ENCODE measurements around the gene PNLIPRP1. TPM values are rescaled to one million over a fixed set of nuclear protein-coding genes. Genes with fewer than 3 reads are reported as not detected.

The PNLIPRP1 gene
- total RNA-seq, 1 experiment from 2014 or later, result not detected

DNA sequence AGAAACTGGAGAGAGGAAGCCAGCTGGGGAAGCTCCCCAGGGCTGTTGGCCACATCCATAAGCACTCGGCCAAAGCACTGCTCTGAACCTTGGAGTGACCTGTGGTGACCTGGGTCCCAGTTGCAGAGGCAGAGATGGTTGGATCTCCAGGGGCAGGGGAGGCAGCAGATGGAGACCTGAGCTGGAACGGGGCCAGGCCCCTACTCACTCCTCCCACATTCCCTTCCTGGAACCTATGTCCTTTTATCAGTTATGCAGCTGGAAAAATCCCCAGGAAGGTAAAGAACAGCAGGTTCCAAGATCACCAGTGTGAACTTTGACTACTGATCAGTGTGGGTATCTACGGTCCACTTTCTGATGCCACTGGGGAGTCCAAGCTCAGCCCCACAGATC, 20.4 kb downstream of the PNLIPRP1 start:
- TF ChIP-seq, protein P1, sequence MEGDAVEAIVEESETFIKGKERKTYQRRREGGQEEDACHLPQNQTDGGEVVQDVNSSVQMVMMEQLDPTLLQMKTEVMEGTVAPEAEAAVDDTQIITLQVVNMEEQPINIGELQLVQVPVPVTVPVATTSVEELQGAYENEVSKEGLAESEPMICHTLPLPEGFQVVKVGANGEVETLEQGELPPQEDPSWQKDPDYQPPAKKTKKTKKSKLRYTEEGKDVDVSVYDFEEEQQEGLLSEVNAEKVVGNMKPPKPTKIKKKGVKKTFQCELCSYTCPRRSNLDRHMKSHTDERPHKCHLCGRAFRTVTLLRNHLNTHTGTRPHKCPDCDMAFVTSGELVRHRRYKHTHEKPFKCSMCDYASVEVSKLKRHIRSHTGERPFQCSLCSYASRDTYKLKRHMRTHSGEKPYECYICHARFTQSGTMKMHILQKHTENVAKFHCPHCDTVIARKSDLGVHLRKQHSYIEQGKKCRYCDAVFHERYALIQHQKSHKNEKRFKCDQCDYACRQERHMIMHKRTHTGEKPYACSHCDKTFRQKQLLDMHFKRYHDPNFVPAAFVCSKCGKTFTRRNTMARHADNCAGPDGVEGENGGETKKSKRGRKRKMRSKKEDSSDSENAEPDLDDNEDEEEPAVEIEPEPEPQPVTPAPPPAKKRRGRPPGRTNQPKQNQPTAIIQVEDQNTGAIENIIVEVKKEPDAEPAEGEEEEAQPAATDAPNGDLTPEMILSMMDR (conservative IDR thresholded peaks at IDR 0.05), result no peak
- no peak for TF ChIP-seq EZH2 (IDR thresholded peaks at IDR 0.05; ENCODE audit: low read depth)
- no TSS peak for BruUV-seq (replicated peaks)
- intact Hi-C loops (cut with micrococcal nuclease; ENCODE audit: unreplicated experiment), result no loop called here
- Histone ChIP-seq H3K4me1 (replicated peaks; ENCODE audit: insufficient read depth) (no peaks in the 10 kb centered on the region), H3K9me3 (ENCODE audit: insufficient read depth, low read depth) (no peaks in the 10 kb centered on the region), H3K36me3 (ENCODE audit: low read depth) (no peaks in the 10 kb centered on the region), H3F3A (ENCODE audit: insufficient read depth, low read depth) (no peaks in the 10 kb centered on the region), H2AFZ (no peak overlapping the region), H3K79me2 (ENCODE audit: low read depth) (no peaks in the 10 kb centered on the region), H3K27ac (no peak overlapping the region), H4K20me1 (ENCODE audit: insufficient read depth) (no peaks in the 10 kb centered on the region), H3K4me2 (no peak overlapping the region), H3K9me2 (ENCODE audit: insufficient read depth) (no peaks in the 10 kb centered on the region), H3K4me3 (no peak overlapping the region), H3K27me3 (ENCODE audit: insufficient read depth, low read depth) (peaks cover 19% of the 10 kb centered on the region)
- CTCF ChIA-PET, result no interaction called here
- DNase-seq, result no peak
- POLR2A ChIA-PET (ENCODE audit: unreplicated experiment), result no interaction called here

DNA sequence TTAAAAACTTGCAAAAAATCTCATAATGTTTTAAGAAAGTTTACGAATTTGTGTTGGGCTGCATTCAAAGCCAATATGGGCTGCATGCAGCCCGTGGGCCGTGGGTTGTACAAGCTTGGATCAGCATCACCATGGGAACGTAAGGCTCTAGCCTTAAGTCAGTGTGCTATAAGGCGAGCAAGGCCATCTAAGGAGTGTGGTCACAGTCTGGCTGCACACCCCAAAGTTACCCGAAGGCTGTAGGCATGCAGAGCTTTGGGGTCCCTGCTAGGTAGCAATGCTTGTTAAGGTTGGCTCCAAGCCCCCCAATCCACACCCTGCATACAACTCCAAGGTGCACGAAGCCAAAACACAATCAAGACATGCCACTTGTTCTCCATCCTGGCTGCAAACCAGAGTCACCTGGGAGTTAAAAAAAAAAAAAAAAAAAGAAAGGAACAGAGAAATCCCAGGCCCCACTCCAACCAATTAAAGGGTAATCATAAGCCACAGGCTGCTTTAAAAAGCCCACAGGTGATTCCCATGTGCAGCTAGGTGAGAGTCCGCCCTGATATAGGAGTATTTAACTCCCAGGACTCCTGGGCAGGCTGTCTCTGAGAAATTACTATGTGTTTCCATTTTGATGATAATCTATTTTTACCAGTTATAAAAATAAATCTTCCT, 21.5 kb downstream of the PNLIPRP1 start:
- no peak for TF ChIP-seq EZH2 (IDR thresholded peaks at IDR 0.05; ENCODE audit: low read depth)
- Histone ChIP-seq H3K79me2 (ENCODE audit: low read depth) (no peaks in the 10 kb centered on the region), H3K27ac (no peak overlapping the region), H3F3A (ENCODE audit: insufficient read depth, low read depth) (no peaks in the 10 kb centered on the region), H3K9me2 (ENCODE audit: insufficient read depth) (no peaks in the 10 kb centered on the region), H3K4me3 (no peak overlapping the region), H3K27me3 (ENCODE audit: insufficient read depth, low read depth) (peaks cover 20% of the 10 kb centered on the region), H3K9me3 (ENCODE audit: insufficient read depth, low read depth) (no peaks in the 10 kb centered on the region), H4K20me1 (ENCODE audit: insufficient read depth) (no peaks in the 10 kb centered on the region), H2AFZ (no peak overlapping the region), H3K4me1 (replicated peaks; ENCODE audit: insufficient read depth) (no peaks in the 10 kb centered on the region), H3K36me3 (ENCODE audit: low read depth) (no peaks in the 10 kb centered on the region), H3K4me2 (no peak overlapping the region)
- intact Hi-C loops (cut with micrococcal nuclease; ENCODE audit: unreplicated experiment), result no loop called here
- DNase-seq, result no peak
- BruUV-seq (replicated peaks), result no TSS peak
- ChIA-PET CTCF (no interaction called here), POLR2A (ENCODE audit: unreplicated experiment) (no interaction called here)

DNA sequence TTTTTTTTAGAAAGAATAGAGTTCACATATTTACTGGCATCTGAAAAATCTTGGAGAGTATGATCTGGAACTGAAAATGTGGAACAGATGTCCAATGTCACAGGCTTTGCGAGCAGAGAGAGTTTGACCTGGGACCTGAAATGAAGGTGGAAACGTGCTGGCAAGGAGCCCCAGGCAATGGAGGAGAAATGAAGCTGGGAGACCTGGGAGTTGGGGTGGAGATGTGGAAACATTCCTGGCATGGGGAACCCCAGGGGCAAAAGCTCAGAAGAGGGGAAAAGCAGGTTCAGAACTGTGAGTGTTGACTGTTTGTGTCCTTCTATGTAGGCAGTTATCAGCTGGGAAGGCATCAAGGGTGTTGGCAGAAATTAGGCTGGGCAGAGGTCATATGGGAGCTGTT, 22.7 kb downstream of the PNLIPRP1 start:
- BruUV-seq (replicated peaks), result no TSS peak
- intact Hi-C loops (cut with micrococcal nuclease; ENCODE audit: unreplicated experiment), result no loop called here
- Histone ChIP-seq H3K9me3 (ENCODE audit: insufficient read depth, low read depth) (no peaks in the 10 kb centered on the region), H3K4me3 (no peak overlapping the region), H3K9me2 (ENCODE audit: insufficient read depth) (no peaks in the 10 kb centered on the region), H3K4me2 (no peak overlapping the region), H3K27ac (no peak overlapping the region), H3F3A (ENCODE audit: insufficient read depth, low read depth) (no peaks in the 10 kb centered on the region), H2AFZ (no peak overlapping the region), H3K4me1 (replicated peaks; ENCODE audit: insufficient read depth) (no peaks in the 10 kb centered on the region), H4K20me1 (ENCODE audit: insufficient read depth) (no peaks in the 10 kb centered on the region), H3K27me3 (ENCODE audit: insufficient read depth, low read depth) (peaks cover 28% of the 10 kb centered on the region; the same call in 1 of the 2 replicates), H3K36me3 (ENCODE audit: low read depth) (no peaks in the 10 kb centered on the region), H3K79me2 (ENCODE audit: low read depth) (no peaks in the 10 kb centered on the region)
- ChIA-PET CTCF (no interaction called here), POLR2A (ENCODE audit: unreplicated experiment) (no interaction called here)
- no peak for DNase-seq
- TF ChIP-seq, protein P1 (conservative IDR thresholded peaks at IDR 0.05), result no peak
- no peak for TF ChIP-seq EZH2 (IDR thresholded peaks at IDR 0.05; ENCODE audit: low read depth)

DNA sequence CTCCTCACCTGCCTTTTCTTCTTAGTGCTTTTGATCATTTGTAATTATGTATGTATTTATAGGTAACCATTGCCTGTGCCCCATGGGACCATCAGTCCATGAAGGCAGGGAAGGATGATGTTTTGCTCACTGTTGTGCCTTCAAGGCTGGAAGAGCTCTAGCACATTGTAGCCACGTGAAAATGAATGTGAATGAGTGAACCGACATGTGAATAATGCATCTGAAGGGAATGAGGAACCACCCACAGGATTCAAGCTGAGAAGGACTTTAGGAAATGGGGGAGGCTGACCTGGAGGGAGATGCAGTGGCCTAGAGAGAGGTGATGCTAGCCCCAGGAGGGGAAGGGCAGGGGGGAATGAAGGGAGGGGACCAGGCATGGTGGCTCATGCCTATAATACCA, 24.0 kb downstream of the PNLIPRP1 start:
- no peak overlapping the region for H3K4me3 ChIP-seq
- POLR2A ChIA-PET (ENCODE audit: unreplicated experiment), result no interaction called here
- H3K79me2 ChIP-seq (ENCODE audit: low read depth), result no peaks in the 10 kb centered on the region
- no peak overlapping the region for H3K4me2 ChIP-seq
- H3K36me3 ChIP-seq (ENCODE audit: low read depth), result no peaks in the 10 kb centered on the region
- TF ChIP-seq, protein P1 (conservative IDR thresholded peaks at IDR 0.05), result no peak
- TF ChIP-seq EZH2 (IDR thresholded peaks at IDR 0.05; ENCODE audit: low read depth), result no peak
- intact Hi-C loops (cut with micrococcal nuclease; ENCODE audit: unreplicated experiment), result no loop called here
- H3K27me3 ChIP-seq (ENCODE audit: insufficient read depth, low read depth), result peaks cover 36% of the 10 kb centered on the region; the same call in 1 of the 2 replicates
- CTCF ChIA-PET, result no interaction called here
- no peak for DNase-seq
- H3K9me2 ChIP-seq (ENCODE audit: insufficient read depth), result no peaks in the 10 kb centered on the region
- H3K27ac ChIP-seq, result no peak overlapping the region
- no peaks in the 10 kb centered on the region for H4K20me1 ChIP-seq (ENCODE audit: insufficient read depth)
- no peaks in the 10 kb centered on the region for H3K9me3 ChIP-seq (ENCODE audit: insufficient read depth, low read depth)
- no TSS peak for BruUV-seq (replicated peaks)
- no peaks in the 10 kb centered on the region for H3K4me1 ChIP-seq (replicated peaks; ENCODE audit: insufficient read depth)
- no peaks in the 10 kb centered on the region for H3F3A ChIP-seq (ENCODE audit: insufficient read depth, low read depth)
- no peak overlapping the region for H2AFZ ChIP-seq
